Measurements from ENCODE around the gene FAM229A. TPM values are rescaled to one million over a fixed set of nuclear protein-coding genes. Genes with fewer than 3 reads are reported as not detected.
A peak's percentile ranks its signal among the peaks of the same experiment; 100 is the strongest.

The FAM229A gene
- total and polyA plus RNA-seq, 9 of the 15 experiments (the other 6 are each of a cell fraction or from before 2014, with no cell fraction given), result 0.04 to 21.6 (median 7.4) TPM

DNA sequence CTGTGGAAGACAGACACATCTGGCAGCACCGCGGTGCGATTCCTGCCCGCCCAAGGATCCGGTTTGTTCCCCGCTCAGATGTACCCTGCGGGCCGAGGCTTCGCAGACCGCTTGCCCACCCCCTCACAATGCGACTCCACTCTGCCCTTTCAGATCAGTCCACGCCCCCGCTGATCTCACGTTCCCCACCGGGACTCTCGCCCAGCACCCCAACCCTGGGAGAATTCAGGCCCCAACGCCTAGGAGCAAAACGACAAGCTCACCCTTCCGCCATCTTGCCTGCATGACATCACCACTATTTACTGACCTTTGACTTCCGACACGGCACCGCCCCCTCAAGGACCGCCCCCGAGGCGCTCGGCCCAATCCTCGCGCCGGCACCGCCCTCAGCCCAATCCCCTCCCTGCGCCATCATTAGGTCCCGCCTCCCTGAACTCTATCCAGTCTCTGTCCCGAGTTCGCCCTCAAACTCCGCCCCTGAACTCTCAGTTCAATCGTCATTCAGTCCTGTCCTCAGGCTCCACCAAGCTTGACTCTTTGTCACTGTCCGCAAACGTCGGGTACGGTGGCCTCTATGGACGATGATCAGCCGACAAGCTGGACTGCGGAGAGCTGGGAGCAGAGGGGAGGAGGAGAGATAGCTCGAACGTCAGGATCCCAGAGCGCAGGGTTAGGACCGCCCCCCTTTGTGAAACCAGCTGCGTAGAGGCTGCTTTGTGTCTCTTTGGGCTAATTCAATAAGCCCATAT is 32.0 kb upstream of the FAM229A start, which contains the start of gene BSDC1 (continued):
- TF ChIP-seq, protein P1, sequence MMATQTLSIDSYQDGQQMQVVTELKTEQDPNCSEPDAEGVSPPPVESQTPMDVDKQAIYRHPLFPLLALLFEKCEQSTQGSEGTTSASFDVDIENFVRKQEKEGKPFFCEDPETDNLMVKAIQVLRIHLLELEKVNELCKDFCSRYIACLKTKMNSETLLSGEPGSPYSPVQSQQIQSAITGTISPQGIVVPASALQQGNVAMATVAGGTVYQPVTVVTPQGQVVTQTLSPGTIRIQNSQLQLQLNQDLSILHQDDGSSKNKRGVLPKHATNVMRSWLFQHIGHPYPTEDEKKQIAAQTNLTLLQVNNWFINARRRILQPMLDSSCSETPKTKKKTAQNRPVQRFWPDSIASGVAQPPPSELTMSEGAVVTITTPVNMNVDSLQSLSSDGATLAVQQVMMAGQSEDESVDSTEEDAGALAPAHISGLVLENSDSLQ (IDR thresholded peaks at IDR 0.05), result peak; percentile 96
- no peak for TF ChIP-seq ZZZ3 (IDR thresholded peaks at IDR 0.05)
- TF ChIP-seq, protein P2, sequence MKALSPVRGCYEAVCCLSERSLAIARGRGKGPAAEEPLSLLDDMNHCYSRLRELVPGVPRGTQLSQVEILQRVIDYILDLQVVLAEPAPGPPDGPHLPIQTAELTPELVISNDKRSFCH (CRISPR knock-in tag; IDR thresholded peaks at IDR 0.05), result no peak
- TF ChIP-seq, protein P2 (tag; IDR thresholded peaks at IDR 0.05), result peak; percentile 77; the same call in 1 of the 2 replicates
- peak; percentile 82 for TF ChIP-seq GTF2E2 (tag; IDR thresholded peaks at IDR 0.05)
- TF ChIP-seq, protein P3, sequence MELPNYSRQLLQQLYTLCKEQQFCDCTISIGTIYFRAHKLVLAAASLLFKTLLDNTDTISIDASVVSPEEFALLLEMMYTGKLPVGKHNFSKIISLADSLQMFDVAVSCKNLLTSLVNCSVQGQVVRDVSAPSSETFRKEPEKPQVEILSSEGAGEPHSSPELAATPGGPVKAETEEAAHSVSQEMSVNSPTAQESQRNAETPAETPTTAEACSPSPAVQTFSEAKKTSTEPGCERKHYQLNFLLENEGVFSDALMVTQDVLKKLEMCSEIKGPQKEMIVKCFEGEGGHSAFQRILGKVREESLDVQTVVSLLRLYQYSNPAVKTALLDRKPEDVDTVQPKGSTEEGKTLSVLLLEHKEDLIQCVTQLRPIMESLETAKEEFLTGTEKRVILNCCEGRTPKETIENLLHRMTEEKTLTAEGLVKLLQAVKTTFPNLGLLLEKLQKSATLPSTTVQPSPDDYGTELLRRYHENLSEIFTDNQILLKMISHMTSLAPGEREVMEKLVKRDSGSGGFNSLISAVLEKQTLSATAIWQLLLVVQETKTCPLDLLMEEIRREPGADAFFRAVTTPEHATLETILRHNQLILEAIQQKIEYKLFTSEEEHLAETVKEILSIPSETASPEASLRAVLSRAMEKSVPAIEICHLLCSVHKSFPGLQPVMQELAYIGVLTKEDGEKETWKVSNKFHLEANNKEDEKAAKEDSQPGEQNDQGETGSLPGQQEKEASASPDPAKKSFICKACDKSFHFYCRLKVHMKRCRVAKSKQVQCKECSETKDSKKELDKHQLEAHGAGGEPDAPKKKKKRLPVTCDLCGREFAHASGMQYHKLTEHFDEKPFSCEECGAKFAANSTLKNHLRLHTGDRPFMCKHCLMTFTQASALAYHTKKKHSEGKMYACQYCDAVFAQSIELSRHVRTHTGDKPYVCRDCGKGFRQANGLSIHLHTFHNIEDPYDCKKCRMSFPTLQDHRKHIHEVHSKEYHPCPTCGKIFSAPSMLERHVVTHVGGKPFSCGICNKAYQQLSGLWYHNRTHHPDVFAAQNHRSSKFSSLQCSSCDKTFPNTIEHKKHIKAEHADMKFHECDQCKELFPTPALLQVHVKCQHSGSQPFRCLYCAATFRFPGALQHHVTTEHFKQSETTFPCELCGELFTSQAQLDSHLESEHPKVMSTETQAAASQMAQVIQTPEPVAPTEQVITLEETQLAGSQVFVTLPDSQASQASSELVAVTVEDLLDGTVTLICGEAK (IDR thresholded peaks at IDR 0.05), result no peak
- TF ChIP-seq, protein P3 (CRISPR knock-in tag; IDR thresholded peaks at IDR 0.05), result no peak
- no peak for TF ChIP-seq RBM14 (IDR thresholded peaks at IDR 0.05; ENCODE audit: borderline replicate concordance, insufficient read depth, low read depth, low read length)
- TF ChIP-seq ZNF75A (CRISPR knock-in tag; IDR thresholded peaks at IDR 0.05), result no peak
- peak; percentile 60; the same call in 1 of the 2 replicates for TF ChIP-seq BRD4 (IDR thresholded peaks at IDR 0.05)
- peak; percentile 94 for TF ChIP-seq CTBP1 (IDR thresholded peaks at IDR 0.05; ENCODE audit: borderline replicate concordance)
- peak in 1 of 2 experiments; percentile 100; a peak in 2 of 3 replicates for TF ChIP-seq CBX3 (IDR thresholded peaks at IDR 0.05; ENCODE audit: borderline replicate concordance in 1 of 2, low read length in 2 of 2)
- no peak for TF ChIP-seq WHSC1 (IDR thresholded peaks at IDR 0.05; ENCODE audit: low read length)
- peak; percentile 99 for TF ChIP-seq MTA3 (IDR thresholded peaks at IDR 0.05; ENCODE audit: borderline replicate concordance)
- peak; percentile 23; the same call in 1 of the 2 replicates for TF ChIP-seq MXI1 (IDR thresholded peaks at IDR 0.05; ENCODE audit: low read depth, low read length)
- TF ChIP-seq, protein P4, sequence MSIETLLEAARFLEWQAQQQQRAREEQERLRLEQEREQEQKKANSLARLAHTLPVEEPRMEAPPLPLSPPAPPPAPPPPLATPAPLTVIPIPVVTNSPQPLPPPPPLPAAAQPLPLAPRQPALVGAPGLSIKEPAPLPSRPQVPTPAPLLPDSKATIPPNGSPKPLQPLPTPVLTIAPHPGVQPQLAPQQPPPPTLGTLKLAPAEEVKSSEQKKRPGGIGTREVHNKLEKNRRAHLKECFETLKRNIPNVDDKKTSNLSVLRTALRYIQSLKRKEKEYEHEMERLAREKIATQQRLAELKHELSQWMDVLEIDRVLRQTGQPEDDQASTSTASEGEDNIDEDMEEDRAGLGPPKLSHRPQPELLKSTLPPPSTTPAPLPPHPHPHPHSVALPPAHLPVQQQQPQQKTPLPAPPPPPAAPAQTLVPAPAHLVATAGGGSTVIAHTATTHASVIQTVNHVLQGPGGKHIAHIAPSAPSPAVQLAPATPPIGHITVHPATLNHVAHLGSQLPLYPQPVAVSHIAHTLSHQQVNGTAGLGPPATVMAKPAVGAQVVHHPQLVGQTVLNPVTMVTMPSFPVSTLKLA (conservative IDR thresholded peaks at IDR 0.05), result peak; percentile 68 to 80

All from K562 (cell line).